Measurements from ENCODE around the gene ATP1A4.
A peak's percentile ranks its signal among the peaks of the same experiment; 100 is the strongest.

The ATP1A4 gene

GRCh38 chr1:160148121-160148520 is 3.3 kb upstream of the ATP1A4 start:
- DNase-seq, result no peak

DNA sequence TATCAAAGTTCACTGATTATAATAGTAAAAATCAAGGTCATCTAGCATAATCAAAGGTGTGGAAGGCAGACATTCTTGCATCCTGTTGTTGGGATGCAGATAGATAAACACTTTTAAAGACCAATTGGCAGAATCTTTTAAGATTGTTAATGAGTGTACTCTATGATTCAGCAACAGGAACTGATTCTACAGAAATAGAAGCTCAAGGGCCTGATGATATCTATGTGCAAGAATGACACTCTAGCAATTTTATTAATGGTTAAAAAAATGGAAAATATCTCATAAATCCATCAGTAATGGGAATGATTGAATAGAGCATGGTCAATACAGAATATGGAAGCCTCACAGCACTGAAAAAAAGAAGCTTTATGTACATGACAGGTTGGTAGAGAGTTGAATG is 2.2 kb upstream of the ATP1A4 start:
- no peak for DNase-seq

- DNase-seq, result no peak
Measured at GRCh38 chr1:160149716-160150115, 1.7 kb upstream of the ATP1A4 start.

DNA sequence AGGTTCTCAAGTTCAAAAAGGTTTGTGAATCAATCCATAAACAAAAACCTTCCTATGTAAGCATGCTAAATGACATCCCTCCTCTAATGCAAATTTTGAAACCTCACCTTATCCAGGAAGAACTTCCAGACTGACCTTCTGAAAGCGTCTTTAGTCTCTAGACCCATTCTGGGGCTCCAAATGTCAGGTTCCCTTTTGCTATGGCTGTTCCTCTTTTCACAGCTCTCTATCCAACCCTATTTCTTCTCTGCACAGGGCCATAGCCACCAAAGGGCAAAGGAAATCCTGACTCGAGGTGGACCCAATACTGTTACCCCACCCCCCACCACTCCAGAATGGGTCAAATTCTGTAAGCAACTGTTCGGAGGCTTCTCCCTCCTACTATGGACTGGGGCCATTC is 3.4 kb downstream of the ATP1A4 start:
- no peak for DNase-seq

GRCh38 chr1:160156361-160156760 is 5.0 kb downstream of the ATP1A4 start:
- no peak for DNase-seq

- no peak for DNase-seq
Measured at GRCh38 chr1:160157174-160157573, 5.8 kb downstream of the ATP1A4 start.

DNA sequence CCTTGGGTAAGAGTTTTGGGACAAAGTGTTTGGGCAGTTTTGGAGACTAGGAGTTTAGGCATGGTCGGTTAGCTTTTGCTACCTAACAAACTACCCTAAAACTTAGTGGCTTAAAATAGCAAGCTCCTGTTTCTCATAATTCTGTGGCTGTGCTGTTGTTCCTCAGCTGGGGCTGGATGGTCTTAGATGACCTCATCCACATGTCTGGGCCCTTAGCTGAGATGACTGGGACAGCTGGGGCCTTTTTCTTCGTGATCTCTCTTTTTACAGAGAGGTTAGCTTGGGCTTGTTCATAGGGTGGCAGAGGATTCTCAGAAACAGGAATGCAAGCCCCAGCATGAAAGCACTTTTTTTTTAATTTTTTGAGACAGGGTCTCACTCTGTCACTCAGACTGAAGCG is 6.6 kb downstream of the ATP1A4 start:
- no peak for DNase-seq

DNA sequence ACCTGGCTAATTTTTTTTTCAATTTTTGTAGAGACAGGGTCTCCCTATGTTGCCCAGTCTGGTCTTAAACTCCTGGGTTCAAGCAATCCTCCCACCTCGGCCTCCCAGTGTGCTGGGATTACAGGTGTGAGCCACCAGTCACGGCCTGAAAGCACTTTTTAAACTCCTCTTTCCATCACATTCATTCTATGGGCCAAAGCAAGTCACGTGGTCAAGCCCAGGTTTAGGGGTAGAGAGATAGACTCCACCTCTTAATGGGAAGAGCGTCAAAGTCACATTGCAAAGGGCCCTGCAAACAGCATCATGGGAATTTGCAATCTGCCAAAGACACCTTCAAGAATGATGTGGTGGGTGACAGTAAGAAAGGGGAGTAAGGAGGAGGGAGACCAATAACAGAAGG is 7.1 kb downstream of the ATP1A4 start:
- no peak for DNase-seq

GRCh38 chr1:160159846-160160245 is 8.4 kb downstream of the ATP1A4 start:
- peak; percentile 23 for DNase-seq

DNA sequence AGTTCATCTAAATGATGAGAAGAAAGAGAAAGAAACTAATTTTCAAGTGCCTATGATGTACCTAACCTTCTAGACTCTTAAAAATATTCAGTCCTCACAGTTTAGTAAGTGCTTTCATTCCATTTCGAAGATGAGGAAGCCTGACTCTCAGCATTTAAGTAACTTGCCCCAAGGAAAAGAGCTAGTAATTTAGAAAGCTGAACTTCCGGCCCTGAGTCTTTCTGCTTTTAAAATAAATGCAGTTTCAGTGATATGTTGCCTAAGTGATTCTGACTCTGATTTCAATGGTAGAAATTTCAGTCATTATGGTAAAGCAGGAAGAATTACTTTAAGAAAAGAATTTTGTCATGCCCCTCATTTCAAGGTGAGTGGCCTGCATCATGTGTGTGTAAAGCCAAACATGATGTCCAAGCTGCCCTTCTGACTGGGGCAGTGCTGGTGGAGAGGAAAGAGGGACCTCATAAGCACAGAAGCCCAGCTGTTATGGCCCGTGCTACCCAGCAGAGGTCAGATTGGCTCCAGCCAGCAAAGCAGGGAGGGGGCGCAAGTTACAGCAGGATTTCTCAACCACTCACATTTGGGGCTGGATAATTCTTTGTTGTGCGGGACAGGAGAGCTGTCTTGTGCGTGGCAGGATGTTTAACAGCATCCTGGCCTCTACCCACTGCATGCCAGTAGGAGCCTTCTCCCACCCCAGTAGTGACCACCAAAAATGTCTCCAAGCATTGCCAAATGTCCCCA is 10.7 kb downstream of the ATP1A4 start:
- no peak for DNase-seq

- no peak for DNase-seq
Measured at GRCh38 chr1:160162931-160163330, 11.5 kb downstream of the ATP1A4 start.

GRCh38 chr1:160163615-160164014 is 12.2 kb downstream of the ATP1A4 start:
- DNase-seq, result no peak

- no peak for DNase-seq
Measured at GRCh38 chr1:160164121-160164520, 12.7 kb downstream of the ATP1A4 start.

GRCh38 chr1:160166166-160166868 is 14.9 kb downstream of the ATP1A4 start:
- no peak for DNase-seq

- no peak for DNase-seq
Measured at GRCh38 chr1:160167056-160167455, 15.7 kb downstream of the ATP1A4 start.

DNA sequence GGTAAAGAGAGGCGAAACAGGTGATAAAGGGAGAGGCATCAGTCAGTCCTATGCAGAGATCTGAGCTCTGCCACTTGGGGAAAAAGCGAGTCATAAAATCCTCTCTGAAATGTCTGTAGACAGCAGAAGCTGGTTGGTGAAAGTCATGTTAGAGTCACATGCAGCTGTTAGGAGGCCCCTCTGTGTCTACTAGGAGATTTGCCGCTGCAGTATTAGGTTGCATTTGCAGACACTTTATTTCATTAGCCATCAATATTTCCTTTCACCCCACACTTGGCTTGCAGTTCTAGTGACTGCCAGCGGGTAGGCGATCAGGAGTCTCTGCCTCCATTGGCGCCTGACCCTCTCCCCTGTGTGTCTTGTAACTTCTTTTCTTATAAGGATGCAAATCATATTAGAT is 16.2 kb downstream of the ATP1A4 start:
- no peak for DNase-seq

DNA sequence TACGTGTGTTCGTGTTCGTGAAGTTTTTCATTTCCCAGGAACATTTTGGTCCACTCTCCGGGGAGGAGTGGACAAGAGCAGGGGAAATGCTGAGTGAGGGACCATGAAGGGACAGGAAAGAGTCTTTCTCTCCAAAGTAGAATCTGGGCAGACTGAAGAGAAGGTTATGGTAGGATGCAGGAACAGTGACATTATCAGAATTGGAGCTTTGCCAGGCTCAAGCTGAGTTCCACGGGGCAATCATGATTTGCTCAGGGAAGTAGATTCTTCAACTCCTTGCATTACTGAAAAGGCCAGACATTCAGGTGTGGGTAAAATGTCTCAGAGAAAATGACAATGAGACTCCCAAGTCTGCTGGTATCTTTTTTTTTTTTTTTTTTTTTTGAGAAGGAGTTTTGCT is 16.6 kb downstream of the ATP1A4 start:
- DNase-seq, result no peak

GRCh38 chr1:160168609-160169369 is 17.4 kb downstream of the ATP1A4 start:
- no peak for DNase-seq

GRCh38 chr1:160169553-160170399 is 18.4 kb downstream of the ATP1A4 start:
- no peak for DNase-seq

- DNase-seq, result no peak
Measured at GRCh38 chr1:160171354-160171753, 20.0 kb downstream of the ATP1A4 start.

- no peak for DNase-seq
Measured at GRCh38 chr1:160171980-160172379, 20.6 kb downstream of the ATP1A4 start.

- DNase-seq, result no peak
Measured at GRCh38 chr1:160177231-160177630, 25.8 kb downstream of the ATP1A4 start.

DNA sequence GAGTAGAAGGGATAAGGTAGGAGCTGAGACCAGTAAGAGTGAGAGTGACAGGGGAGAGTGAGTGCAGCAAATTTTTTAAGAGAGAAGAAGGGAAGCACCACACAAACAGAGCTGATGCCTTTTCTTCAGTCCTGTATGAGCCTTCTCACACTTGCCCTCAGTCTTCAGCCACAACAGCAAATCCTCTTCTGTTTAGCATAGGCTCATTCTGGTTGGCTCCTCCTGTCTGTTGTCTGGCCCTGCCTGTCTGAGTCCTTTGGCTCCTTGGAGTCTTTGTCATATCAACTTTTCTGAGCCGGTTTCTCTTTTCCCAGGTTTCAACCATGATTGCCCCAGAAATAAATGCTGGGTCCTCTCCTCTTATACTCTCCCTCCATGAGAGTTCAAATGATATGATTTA is 26.3 kb downstream of the ATP1A4 start:
- no peak for DNase-seq

All from NCI-H2029 treated with DMSO at 0.1 percent for 48 hours (cell line).